ENCODE data around the gene SLC8A1.
"Not testable (repeated sequence)": the region's sequence is repeated elsewhere in the genome, so short reads cannot be mapped to it uniquely, and the experiment has no call there.

SLC8A1 gene

GRCh38 chr2:40103590-40103989, 348.3 kb downstream of the SLC8A1 start:
- no peak for DNase-seq (ENCODE audit: low spot score)

GRCh38 chr2:40103163-40103562, 348.7 kb downstream of the SLC8A1 start:
- no peak for DNase-seq (ENCODE audit: low spot score)

- DNase-seq (ENCODE audit: low spot score) = no peak
Observed at GRCh38 chr2:40102447-40102846, 349.4 kb downstream of the SLC8A1 start.

GRCh38 chr2:40101131-40101575, 350.7 kb downstream of the SLC8A1 start:
- DNase-seq (ENCODE audit: low spot score) = no peak

- DNase-seq (ENCODE audit: low spot score) = no peak
Observed at GRCh38 chr2:40100676-40101075, 351.2 kb downstream of the SLC8A1 start.

GRCh38 chr2:40098786-40099470, 353.0 kb downstream of the SLC8A1 start:
- DNase-seq (ENCODE audit: low spot score) = no peak

GRCh38 chr2:40097691-40098385, 354.1 kb downstream of the SLC8A1 start:
- peak; percentile 12 for DNase-seq (ENCODE audit: low spot score)

- DNase-seq (ENCODE audit: low spot score) = peak; percentile 18
Observed at GRCh38 chr2:40096360-40096759, 355.5 kb downstream of the SLC8A1 start.

GRCh38 chr2:40095000-40095399, 356.9 kb downstream of the SLC8A1 start:
- DNase-seq (ENCODE audit: low spot score) = no peak

- no peak for DNase-seq (ENCODE audit: low spot score)
Observed at GRCh38 chr2:40094451-40094850, 357.4 kb downstream of the SLC8A1 start.

GRCh38 chr2:40093021-40093675, 358.7 kb downstream of the SLC8A1 start:
- no peak for DNase-seq (ENCODE audit: low spot score)

- DNase-seq (ENCODE audit: low spot score) = no peak
Observed at GRCh38 chr2:40090044-40090443, 361.8 kb downstream of the SLC8A1 start.

- no peak for DNase-seq (ENCODE audit: low spot score)
Observed at GRCh38 chr2:40087927-40088326, 364.0 kb downstream of the SLC8A1 start.

- no peak for DNase-seq (ENCODE audit: low spot score)
Observed at GRCh38 chr2:40087434-40087833, 364.5 kb downstream of the SLC8A1 start.

GRCh38 chr2:40085786-40086185, 366.1 kb downstream of the SLC8A1 start:
- DNase-seq (ENCODE audit: low spot score) = no peak

GRCh38 chr2:40073336-40073735, 378.6 kb downstream of the SLC8A1 start:
- DNase-seq (ENCODE audit: low spot score) = not testable (repeated sequence)

GRCh38 chr2:40072442-40073232, 379.3 kb downstream of the SLC8A1 start:
- no peak for DNase-seq (ENCODE audit: low spot score)

GRCh38 chr2:40062381-40062780, 389.5 kb downstream of the SLC8A1 start:
- no peak for DNase-seq (ENCODE audit: low spot score)

- no peak for DNase-seq (ENCODE audit: low spot score)
Observed at GRCh38 chr2:40049781-40050180, 402.1 kb downstream of the SLC8A1 start.

GRCh38 chr2:40048506-40048905, 403.4 kb downstream of the SLC8A1 start:
- no peak for DNase-seq (ENCODE audit: low spot score)

GRCh38 chr2:40047406-40047805, 404.5 kb downstream of the SLC8A1 start:
- no peak for DNase-seq (ENCODE audit: low spot score)
